NCI-H187 (cell line): ENCODE measurements around the gene ARAP1.

ENCODE experiments used
- DNase-seq, 2 experiments: peaks; one replicate each; lab custom pipeline; 2025; lab: John Stamatoyannopoulos, UW

ARAP1 gene

GRCh38 chr11:72723508-72723907, 28.7 kb downstream of the ARAP1 start:
- no peak for DNase-seq

DNA sequence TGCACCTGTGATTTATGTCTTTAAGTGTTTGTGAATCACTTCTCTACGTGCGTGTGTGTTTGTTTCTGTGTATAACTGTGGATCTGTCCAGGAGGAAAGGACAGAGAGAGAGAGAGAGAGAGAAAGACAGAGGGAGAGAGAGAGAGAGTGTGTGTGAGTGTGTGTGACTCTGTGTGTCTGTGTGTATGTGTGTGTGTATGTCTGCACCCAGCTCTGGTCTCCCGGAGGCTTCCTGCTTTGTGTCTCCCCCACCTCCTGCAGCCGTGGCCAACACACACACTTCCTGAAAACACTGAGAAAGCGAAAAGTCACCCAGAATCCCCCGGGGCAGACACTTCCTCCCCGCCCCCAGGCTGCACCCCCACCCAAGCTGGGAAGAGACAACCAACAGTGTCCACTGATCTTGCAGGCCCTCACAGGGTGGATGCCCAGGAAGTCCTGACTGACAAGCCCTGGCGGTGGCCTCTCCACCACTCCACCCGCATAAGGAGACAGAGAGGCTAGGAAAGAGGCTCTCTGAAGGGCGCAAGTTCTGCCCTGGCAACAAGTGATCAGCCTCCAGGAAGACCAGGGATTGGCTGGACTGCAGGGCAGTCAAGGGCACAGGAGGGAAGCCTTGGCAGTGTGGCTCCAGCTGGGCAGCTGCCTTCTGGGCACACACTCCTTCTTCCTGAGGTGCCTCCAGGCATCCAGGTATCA, 30.0 kb downstream of the ARAP1 start:
- peak; percentile 7 to 16 for DNase-seq

GRCh38 chr11:72721689-72722049, 30.5 kb downstream of the ARAP1 start:
- DNase-seq: no peak

DNA sequence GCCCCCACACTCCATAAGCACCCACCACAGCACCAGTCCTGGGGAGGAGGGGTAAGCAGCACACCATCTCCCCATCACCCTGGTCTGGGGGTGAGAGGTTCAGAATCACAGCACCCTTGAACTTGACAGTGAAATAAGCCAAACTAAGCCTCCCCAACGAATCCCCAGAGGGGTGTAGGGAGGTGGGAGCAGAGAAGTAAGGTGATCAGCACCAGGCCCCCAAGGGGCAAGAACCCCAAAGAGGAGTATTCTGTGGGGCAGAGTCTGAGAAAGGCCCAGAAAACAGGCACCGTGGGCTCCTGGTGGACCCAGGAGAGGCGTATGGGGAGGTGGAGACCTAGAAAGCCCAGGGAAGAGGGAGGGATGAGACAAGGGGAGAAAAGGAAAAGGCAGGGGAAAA, 30.9 kb downstream of the ARAP1 start:
- no peak for DNase-seq

GRCh38 chr11:72720784-72721183, 31.4 kb downstream of the ARAP1 start:
- DNase-seq: no peak

DNA sequence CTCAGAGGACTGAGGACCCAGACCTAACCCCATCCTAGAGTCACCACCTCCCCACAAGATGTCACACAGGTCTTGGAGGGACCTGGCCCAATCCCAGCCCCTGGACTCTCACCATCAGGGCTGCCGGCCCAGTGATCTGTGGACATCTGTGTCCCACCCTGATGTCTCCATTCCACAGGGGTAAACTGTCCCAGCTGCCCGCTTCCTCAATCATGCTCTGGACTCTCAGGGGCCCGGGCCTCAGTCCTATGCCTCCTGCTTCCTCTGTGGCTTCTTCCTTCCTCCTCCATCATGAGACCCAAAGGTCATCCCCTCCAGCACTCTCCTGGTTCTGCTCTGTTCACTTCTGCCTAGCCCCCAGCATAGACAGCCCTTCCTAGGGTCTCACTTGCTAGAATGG, 32.2 kb downstream of the ARAP1 start:
- no peak for DNase-seq

DNA sequence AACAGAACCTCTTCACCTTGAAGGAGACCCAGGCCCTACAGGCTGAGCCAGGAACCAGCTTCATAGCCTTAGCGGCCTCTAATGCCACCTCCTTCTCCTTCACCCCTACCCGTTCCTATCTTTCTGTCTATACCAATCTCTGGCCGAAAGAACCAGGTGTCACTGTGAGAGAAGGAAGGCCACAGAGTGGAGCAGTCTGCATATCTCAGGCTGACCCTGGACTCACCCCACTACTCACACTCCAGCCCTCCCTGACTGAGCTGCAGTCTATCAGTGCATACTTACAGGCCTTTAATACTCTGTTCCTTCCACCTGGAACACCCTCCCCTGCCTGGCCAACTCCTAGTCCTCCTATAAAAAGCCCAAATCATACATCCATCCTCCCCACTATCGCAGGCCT, 32.7 kb downstream of the ARAP1 start:
- no peak for DNase-seq

GRCh38 chr11:72719144-72719543, 33.1 kb downstream of the ARAP1 start:
- DNase-seq: no peak

- DNase-seq: no peak
Observed at GRCh38 chr11:72718101-72718501, 34.1 kb downstream of the ARAP1 start.

GRCh38 chr11:72716788-72717435, 35.3 kb downstream of the ARAP1 start:
- no peak for DNase-seq

- no peak for DNase-seq
Observed at GRCh38 chr11:72716290-72716689, 35.9 kb downstream of the ARAP1 start.

- DNase-seq: no peak
Observed at GRCh38 chr11:72712841-72713240, 39.4 kb downstream of the ARAP1 start.

DNA sequence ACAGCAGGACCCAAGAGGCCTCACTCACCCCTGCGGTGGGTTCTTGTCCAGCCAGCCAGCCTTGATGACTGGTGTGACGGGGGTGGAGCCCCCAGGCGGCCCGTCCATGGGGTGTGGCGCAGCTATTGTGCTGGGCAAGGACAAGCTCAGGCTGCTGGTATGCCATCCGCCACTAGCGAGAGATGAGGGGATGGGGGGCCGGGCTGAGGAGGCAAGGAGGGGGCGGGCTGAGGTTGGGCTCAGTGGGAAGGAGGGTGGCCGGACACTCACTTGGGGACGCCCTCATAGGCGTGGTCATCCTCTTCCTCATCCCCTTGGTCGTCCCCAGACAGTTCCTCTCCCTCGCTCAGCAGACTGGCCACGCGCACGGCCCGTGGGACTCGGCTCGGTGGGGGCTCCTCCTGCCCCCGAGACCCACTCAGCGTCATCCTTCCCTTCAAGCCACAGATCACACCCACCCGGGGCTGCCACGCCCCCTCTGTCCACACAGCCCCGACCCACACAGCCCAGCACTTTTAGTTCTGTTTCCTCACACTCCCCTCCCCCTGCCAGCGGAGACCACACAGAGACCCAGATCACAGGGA, 39.9 kb downstream of the ARAP1 start:
- no peak for DNase-seq

GRCh38 chr11:72711141-72711540, 41.1 kb downstream of the ARAP1 start:
- no peak for DNase-seq

- no peak for DNase-seq
Observed at GRCh38 chr11:72710278-72710677, 41.9 kb downstream of the ARAP1 start.

DNA sequence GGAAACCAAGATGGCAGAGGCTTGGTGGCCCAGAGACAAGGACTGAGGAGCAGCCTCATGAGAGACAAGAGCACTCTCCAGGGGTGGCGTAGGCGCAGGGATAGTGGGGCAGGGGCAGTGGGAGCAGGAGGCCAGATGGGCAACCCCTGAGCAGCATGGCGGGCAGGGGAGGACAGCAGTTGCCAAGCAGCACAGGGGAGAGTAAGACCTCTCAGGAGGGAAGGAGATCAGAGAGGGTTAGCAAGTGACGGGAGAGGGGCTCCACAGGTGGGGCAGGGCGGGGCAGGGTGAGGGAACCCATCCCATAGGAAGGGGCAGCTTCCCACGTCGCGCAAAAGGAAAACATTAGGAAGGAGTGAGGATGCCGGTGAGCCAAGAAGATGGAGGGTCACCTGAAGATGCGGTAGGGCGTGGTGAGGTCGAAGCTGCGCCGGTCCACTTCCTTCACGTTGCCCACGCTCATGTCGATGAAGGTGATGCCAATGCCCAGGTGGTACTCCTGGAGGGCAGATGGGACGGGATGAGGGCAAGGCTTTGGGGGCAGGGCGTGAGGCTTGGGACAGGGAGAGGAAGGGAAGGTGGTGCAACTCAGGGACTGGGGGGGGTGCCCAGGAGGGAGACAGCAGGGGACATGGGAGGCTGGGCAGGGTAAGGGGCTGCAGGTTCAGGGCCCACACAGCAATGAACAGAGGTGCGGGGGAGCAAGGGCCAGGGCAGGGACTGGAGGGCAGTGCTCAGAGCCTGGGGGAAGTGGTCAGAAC, 42.5 kb downstream of the ARAP1 start:
- no peak for DNase-seq

DNA sequence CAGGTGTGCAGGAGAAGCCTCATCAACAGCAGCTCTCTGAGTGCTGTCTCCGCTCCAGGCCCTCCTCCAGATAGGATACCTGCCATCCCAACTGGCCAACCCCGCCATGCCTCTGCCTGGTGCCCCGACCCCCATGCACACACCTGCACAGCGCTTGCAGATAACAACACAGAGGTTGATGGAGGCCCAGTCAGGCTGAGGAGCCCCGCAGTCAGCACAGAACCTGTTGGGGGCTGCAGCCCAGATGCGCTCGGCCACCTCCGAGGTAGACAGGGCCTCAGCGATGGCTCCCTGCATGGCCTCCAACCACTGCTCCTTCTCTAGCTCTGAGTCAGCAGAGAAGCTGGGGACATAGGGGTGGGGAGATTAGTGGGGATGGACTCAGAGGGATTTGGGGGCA, 45.2 kb downstream of the ARAP1 start:
- no peak for DNase-seq

GRCh38 chr11:72706579-72706978, 45.6 kb downstream of the ARAP1 start:
- DNase-seq: no peak

GRCh38 chr11:72705442-72706365, 46.5 kb downstream of the ARAP1 start:
- DNase-seq: no peak

DNA sequence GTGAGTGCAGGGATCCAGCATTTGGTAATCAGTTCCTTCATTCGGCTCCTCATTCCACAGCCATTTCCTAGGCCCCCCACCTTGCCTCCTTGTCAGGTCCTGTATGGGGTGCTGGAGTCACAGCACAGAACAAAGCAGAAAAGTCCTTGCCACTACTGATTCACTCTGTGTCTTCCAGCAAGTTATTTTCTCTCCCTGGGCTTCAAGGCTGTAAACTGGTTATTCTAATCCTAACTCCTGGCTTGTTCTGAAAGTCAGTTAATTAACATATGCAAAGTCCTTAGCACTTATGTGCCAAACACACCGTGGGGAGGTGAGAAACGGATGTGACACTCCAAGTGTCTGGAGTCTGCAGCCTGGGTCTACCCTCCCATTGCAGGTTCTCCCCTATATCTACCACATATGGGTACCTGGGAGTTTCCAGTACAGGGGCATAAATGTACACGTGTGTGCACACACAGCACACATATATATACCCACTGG, 47.4 kb downstream of the ARAP1 start:
- no peak for DNase-seq

DNA sequence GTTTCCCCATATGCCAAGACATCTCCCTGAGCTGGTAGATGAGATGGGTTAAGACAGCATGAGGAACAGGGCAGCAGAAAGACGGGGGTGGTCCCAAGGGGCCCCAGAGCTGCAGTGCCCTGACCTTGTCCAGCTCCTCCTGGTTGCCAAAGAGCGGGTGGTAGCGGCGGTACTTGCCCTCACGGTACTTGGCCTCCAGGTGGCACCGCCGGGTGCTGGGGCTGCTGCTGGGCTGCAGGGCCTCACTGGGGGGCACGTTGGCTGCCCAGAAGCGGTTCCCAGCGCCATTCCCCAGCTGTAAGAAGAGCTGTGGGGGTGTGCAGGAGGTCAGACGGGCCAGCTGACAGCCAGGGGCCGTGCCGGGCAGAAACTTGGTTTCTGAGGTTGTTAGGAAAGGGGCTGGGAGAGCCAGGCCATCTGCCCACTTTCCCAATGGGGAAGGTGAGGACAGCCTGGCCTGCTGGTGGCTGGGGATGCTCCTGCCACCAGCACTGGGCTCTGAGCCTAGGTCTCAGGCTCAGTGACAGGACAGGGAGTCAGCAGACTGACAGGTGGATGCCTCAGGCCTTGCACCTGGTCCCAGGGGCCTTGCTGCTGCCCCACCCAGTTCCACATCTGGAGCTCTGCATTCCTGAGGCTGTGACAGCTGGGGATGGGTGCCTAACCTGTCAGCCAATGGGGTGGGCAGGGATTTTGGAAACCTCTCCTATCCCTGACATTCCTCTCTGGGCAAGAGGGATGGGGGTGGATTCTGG, 48.0 kb downstream of the ARAP1 start:
- no peak for DNase-seq
